A673 (cell line): Measurements from ENCODE around the gene PATL1.

Source experiments
- CTCF ChIP-seq: fragments of 300-800, 200-600 bp; sonication (generic); conservative IDR thresholded peaks from 2 replicates; pipeline ENCODE4 v1.5.1; 2017; ENCODE audit warnings: low read depth, mild to moderate bottlenecking, antibody characterized with exemption, low read length, moderate library complexity, mixed read lengths
- EZH2 ChIP-seq: fragments of 200-600 bp; sonication (generic); IDR thresholded peaks from 2 replicates; pipeline ENCODE4 v1.6.1; 2017; ENCODE audit warnings: borderline replicate concordance, low read depth, mild to moderate bottlenecking, mixed read lengths, antibody characterized with exemption, low read length; ENCODE audit not compliant: poor library complexity, severe bottlenecking

- TF ChIP-seq CTCF = peak; percentile 98
- TF ChIP-seq EZH2 = no peak
These were observed 11.7 kb upstream of the PATL1 start for GRCh38 chr11:59680287-59681154.
